ENCODE data around the gene OGT.
A peak's percentile ranks its signal among the peaks of the same experiment; 100 is the strongest.

The OGT gene

DNA sequence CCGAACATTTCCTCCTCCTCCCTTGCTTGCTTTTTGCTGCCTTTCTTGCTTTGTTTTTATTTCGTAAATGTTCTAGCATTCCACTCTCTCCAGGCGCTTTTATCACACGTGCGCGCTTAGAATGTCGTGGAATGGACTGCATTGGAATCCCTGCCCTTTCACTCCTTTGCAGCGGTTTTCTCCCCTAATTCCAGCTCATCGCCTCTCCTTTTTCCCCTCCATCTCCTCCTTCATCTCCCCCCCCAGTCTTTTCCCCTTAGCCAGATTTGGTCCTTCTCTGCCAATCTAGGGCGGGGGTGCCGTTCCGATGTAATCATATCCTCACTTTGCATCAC is 579 bp downstream of the OGT start:
- TF ChIP-seq ZFX (IDR thresholded peaks at IDR 0.05), result no peak
- no peak for TF ChIP-seq CTCF (conservative IDR thresholded peaks at IDR 0.05)

GRCh38 chrX:71533851-71534561 is 1.1 kb downstream of the OGT start:
- peak overlapping the region; percentile 96 for H3K27ac ChIP-seq
- TF ChIP-seq CTCF (conservative IDR thresholded peaks at IDR 0.05) (no peak), ZFX (IDR thresholded peaks at IDR 0.05) (no peak)

More for the DNA sequence above, 579 bp downstream of the OGT start:
- peak overlapping the region; percentile 96 for H3K27ac ChIP-seq

DNA sequence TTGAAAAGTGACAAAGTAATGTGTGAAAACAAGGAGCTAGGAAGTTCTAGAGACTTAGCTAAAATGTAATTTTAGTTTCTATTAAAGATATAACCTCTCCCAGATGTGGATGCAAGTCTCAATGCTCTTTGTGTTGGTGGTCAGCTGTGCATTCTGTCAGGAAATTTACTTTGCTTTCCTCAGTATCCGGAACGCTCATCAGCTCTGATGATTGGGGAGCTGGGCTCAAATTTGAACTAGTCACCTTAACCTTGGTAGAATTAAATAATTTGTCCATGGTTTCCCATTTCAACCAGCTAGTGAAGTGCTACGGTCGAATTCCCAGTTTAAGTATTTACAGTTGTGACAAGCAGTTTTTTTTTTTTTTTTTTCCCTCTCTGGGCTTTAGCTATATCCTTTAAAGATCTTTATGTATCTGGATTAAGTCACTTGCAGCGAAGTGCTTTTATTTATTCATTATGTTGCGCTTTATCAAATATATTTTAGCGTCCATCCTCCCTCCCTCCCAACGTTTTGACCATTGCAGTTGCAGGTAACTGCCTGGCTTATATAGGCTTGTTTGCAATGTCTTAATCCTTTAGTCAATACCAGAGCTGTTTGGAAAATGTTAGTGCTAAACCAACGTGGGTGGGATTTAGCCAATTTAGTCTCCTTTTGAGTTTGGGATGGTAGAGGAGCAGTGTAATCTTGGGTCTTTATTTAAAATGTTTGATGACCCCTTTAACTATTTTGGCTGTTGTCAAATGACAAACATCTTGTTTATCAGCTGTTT is 2.1 kb downstream of the OGT start:
- TF ChIP-seq ZFX (IDR thresholded peaks at IDR 0.05) (no peak), CTCF (conservative IDR thresholded peaks at IDR 0.05) (no peak)
- H3K27ac ChIP-seq, result no peak overlapping the region

- no peak for TF ChIP-seq CTCF (conservative IDR thresholded peaks at IDR 0.05)
- no peak for TF ChIP-seq ZFX (IDR thresholded peaks at IDR 0.05)
- no peak overlapping the region for H3K27ac ChIP-seq
Observed at GRCh38 chrX:71536285-71536684, 3.4 kb downstream of the OGT start.

DNA sequence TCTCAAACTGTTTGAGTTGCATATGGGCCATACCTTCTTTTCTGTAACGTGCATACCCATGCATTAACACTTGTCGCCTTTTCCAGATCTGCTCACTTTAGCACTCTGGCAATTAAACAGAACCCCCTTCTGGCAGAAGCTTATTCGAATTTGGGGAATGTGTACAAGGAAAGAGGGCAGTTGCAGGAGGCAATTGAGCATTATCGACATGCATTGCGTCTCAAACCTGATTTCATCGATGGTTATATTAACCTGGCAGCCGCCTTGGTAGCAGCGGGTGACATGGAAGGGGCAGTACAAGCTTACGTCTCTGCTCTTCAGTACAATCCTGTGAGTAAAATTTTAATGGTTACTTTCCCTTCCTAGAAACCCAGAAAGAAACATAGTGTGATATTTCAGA is 4.8 kb downstream of the OGT start:
- H3K27ac ChIP-seq, result no peak overlapping the region
- TF ChIP-seq ZFX (IDR thresholded peaks at IDR 0.05) (no peak), CTCF (conservative IDR thresholded peaks at IDR 0.05) (no peak)

GRCh38 chrX:71540801-71541200 is 7.9 kb downstream of the OGT start:
- TF ChIP-seq CTCF (conservative IDR thresholded peaks at IDR 0.05), result no peak
- TF ChIP-seq ZFX (IDR thresholded peaks at IDR 0.05), result no peak

GRCh38 chrX:71541210-71542022 is 8.5 kb downstream of the OGT start:
- no peak overlapping the region for H3K27ac ChIP-seq

More at GRCh38 chrX:71540801-71541200, 7.9 kb downstream of the OGT start:
- H3K27ac ChIP-seq, result no peak overlapping the region

More at GRCh38 chrX:71541210-71542022, 8.5 kb downstream of the OGT start:
- TF ChIP-seq ZFX (IDR thresholded peaks at IDR 0.05) (no peak), CTCF (conservative IDR thresholded peaks at IDR 0.05) (no peak)

All from C4-2B (cell line).